Measurements from ENCODE around the gene TRPM3.

DNA sequence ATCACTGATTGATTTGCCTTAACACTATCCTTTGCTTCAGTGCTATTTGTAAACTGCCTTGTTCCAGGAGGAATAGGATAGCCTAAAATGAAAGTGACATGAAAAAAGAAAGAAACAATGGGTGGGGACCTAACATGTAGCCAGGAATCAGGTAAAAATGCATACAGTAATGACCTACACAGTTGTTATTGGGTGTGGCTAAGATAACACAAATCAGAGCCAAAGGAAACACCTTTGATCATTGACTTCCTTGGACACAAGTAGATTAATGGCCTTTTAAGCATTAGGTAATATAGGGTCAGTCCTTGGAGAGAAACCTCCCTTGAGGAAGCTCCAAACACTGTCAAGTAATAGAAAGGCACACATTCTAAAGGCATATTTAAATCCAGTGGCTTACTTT, 220.4 kb downstream of the TRPM3 start:
- TF ChIP-seq, protein P1, sequence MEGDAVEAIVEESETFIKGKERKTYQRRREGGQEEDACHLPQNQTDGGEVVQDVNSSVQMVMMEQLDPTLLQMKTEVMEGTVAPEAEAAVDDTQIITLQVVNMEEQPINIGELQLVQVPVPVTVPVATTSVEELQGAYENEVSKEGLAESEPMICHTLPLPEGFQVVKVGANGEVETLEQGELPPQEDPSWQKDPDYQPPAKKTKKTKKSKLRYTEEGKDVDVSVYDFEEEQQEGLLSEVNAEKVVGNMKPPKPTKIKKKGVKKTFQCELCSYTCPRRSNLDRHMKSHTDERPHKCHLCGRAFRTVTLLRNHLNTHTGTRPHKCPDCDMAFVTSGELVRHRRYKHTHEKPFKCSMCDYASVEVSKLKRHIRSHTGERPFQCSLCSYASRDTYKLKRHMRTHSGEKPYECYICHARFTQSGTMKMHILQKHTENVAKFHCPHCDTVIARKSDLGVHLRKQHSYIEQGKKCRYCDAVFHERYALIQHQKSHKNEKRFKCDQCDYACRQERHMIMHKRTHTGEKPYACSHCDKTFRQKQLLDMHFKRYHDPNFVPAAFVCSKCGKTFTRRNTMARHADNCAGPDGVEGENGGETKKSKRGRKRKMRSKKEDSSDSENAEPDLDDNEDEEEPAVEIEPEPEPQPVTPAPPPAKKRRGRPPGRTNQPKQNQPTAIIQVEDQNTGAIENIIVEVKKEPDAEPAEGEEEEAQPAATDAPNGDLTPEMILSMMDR (IDR thresholded peaks at IDR 0.05): no peak
- no peak for TF ChIP-seq POLR2A (IDR thresholded peaks at IDR 0.05)

Data from adrenal gland (tissue), 5 donors.